Chondrocyte (in vitro differentiated cells): Measurements from ENCODE around the gene GTPBP4. TPM values are rescaled to one million over a fixed set of nuclear protein-coding genes. Genes with fewer than 3 reads are reported as not detected.

Experiments
- DNase-seq: peaks from one replicate; pipeline ENCODE4 v3.0.0; 2021; ENCODE audit warnings: mixed read lengths, low spot score
- H3K27ac Mint-ChIP-seq: one replicate; pipeline ENCODE4 v1.8.0; 2021; ENCODE audit warnings: mild to moderate bottlenecking, moderate library complexity, mixed read lengths; ENCODE audit not compliant: unreplicated experiment
- H3K27me3 Mint-ChIP-seq: 2 replicates; pipeline ENCODE4 v1.8.0; 2021; ENCODE audit warnings: low read depth, mixed read lengths
- H3K36me3 Mint-ChIP-seq: 2 replicates; pipeline ENCODE4 v1.8.0; 2021; ENCODE audit warnings: low read depth, mixed read lengths
- H3K4me1 Mint-ChIP-seq: 2 replicates; pipeline ENCODE4 v1.8.0; 2021; ENCODE audit warnings: low read depth, mild to moderate bottlenecking, mixed read lengths
- H3K4me3 Mint-ChIP-seq: one replicate; pipeline ENCODE4 v1.8.0; 2021; ENCODE audit warnings: mild to moderate bottlenecking, moderate library complexity, mixed read lengths; ENCODE audit not compliant: unreplicated experiment
- H3K9me3 Mint-ChIP-seq: 2 replicates; pipeline ENCODE4 v1.8.0; 2021; ENCODE audit warnings: low read depth, mixed read lengths
- total RNA-seq: library from RNA; stranded (reverse); gene quantifications from 3 replicates; pipeline ENCODE4 v1.2.1, GENCODE V29; 2021
- TF ChIP-seq, protein P1 (sequence below): fragments of 200-600 bp; sonication (generic); IDR thresholded peaks from 2 replicates; pipeline ENCODE4 v1.5.0; 2021; ENCODE audit warnings: antibody characterized with exemption, mild to moderate bottlenecking, moderate library complexity

The GTPBP4 gene
- total RNA-seq, 1 donor from 2014 or later, result 48.5 TPM

DNA sequence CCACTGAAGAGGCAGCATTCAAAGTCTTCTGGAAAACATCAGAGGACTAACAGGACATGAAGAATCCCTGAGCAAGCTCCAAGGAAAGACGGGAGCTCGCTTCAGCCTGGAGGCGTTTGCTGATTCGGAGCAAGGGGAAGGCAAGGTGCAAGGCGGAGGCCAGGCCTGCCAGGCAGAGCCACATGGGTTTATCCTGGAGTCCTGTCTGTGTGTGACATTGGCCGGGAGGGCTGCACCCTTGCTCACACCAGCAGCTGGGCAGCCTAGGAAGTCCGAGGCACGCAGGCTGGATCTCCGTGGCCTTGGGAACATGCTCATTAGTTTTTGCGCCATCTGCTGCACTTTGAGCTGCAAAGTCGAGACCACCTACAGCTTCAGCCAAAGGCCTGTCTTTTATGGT is 34.4 kb upstream of the GTPBP4 start:
- Mint-ChIP-seq H3K27me3 (peaks cover 16% of the 10 kb centered on the region), H3K36me3 (no peaks in the 10 kb centered on the region), H3K4me1 (no peaks in the 10 kb centered on the region), H3K9me3 (no peaks in the 10 kb centered on the region), H3K4me3 (no peak overlapping the region), H3K27ac (no peak overlapping the region)
- DNase-seq, result no peak
- TF ChIP-seq, protein P1, sequence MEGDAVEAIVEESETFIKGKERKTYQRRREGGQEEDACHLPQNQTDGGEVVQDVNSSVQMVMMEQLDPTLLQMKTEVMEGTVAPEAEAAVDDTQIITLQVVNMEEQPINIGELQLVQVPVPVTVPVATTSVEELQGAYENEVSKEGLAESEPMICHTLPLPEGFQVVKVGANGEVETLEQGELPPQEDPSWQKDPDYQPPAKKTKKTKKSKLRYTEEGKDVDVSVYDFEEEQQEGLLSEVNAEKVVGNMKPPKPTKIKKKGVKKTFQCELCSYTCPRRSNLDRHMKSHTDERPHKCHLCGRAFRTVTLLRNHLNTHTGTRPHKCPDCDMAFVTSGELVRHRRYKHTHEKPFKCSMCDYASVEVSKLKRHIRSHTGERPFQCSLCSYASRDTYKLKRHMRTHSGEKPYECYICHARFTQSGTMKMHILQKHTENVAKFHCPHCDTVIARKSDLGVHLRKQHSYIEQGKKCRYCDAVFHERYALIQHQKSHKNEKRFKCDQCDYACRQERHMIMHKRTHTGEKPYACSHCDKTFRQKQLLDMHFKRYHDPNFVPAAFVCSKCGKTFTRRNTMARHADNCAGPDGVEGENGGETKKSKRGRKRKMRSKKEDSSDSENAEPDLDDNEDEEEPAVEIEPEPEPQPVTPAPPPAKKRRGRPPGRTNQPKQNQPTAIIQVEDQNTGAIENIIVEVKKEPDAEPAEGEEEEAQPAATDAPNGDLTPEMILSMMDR, result no peak

DNA sequence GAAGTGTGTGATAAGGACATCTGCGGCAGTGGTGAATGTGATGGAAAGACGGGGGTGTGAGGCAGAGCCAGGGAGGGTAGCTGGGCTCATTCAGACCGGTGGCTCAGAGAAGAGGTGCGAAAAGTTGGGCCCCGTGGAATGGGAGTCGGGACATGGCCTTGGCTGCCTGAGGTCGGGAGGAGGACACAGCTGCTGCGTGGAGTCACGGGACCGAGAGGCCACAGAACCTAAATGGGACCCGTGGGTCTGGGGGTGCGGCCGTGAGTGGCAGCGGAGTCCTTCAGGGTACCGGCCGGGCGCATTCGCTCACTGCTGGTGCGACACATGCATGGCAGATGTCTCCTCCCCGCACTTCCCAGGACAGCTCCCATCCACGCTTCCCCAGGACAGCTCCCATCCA is 33.8 kb upstream of the GTPBP4 start:
- H3K4me1 Mint-ChIP-seq, result no peaks in the 10 kb centered on the region
- H3K27ac Mint-ChIP-seq, result no peak overlapping the region
- no peaks in the 10 kb centered on the region for H3K36me3 Mint-ChIP-seq
- DNase-seq, result no peak
- no peaks in the 10 kb centered on the region for H3K9me3 Mint-ChIP-seq
- H3K4me3 Mint-ChIP-seq, result no peak overlapping the region
- TF ChIP-seq, protein P1, result no peak
- H3K27me3 Mint-ChIP-seq, result peaks cover 16% of the 10 kb centered on the region

DNA sequence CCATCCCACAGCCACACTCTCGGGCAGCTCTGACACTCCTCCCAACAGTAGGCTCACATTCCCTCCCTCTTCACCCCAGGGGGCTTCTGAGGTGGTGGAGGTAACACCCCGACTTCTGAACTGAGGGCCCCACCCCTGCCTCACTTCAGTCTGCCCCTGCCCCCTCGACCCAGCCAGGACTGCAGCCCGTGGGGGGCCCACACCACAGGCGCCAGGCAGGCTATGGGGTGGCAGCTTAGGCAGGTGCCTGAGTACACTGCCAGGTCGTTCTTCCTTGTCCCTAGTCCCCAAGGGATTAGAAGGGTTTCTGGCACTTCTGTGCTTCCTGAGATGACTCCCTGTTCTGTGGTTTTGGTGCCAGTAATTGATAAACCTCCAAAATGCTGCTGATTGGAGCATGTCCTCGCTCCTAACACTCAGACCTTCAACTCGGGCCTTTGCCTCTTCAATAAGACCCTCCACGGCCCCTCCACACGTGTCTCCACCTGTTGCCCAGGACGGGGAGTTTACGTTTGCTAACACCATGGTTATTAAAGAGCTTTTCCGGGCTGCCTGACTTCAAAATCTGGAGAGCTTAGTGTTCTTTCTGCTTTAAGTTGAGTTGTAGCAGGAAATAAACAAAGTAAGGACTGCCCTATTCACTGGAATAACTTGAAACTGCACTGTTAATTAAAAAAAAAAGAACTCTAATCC is 33.0 kb upstream of the GTPBP4 start:
- DNase-seq, result no peak
- H3K36me3 Mint-ChIP-seq, result peaks cover 2% of the 10 kb centered on the region
- H3K27ac Mint-ChIP-seq, result no peak overlapping the region
- no peaks in the 10 kb centered on the region for H3K9me3 Mint-ChIP-seq
- H3K27me3 Mint-ChIP-seq, result peaks cover 20% of the 10 kb centered on the region
- TF ChIP-seq, protein P1, result no peak
- H3K4me3 Mint-ChIP-seq, result no peak overlapping the region
- H3K4me1 Mint-ChIP-seq, result no peaks in the 10 kb centered on the region

DNA sequence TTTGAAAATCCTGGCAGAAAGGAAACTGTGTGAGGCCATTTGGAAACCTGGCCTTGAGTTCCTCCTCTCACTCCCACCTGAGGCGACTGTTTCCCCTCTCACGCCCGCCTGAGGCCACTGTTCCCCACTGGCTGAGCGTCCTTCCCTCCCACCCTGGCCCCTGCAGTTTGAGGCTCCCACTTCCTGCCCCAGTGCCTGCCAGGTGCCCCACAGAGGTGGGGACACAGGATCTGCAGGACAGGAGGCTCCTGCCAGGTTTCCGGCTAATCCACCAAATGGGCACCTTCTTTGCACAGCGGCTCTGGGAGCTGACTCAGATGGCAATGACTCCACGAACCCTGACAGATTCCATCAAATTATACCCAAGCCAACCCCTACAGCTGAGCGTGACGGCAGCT is 32.4 kb upstream of the GTPBP4 start:
- TF ChIP-seq, protein P1, result no peak

DNA sequence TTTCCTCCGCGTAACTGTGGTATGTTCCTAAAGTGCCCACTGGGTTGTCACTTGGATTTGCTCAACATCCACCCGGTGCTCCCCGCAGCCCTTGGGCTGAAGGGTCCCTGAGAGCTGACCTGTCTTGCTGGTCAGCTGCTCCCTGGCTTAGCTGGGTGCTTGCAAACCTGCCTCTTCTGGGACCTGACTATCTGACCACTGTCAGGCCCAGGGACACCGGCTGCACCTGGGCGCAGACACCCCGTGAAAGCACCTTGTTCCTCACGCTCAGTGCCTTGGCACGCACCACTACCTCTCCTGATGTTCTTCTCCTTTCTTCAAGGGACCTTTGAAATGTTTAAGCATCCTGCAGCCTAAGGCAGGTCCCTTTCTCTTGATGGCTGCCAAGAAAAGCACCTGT is 30.1 kb upstream of the GTPBP4 start:
- no peaks in the 10 kb centered on the region for H3K9me3 Mint-ChIP-seq
- TF ChIP-seq, protein P1, result no peak
- H3K27me3 Mint-ChIP-seq, result peaks cover 17% of the 10 kb centered on the region
- DNase-seq, result no peak
- peaks cover 2% of the 10 kb centered on the region for H3K36me3 Mint-ChIP-seq
- no peak overlapping the region for H3K27ac Mint-ChIP-seq
- no peak overlapping the region for H3K4me3 Mint-ChIP-seq
- no peaks in the 10 kb centered on the region for H3K4me1 Mint-ChIP-seq

More for the DNA sequence above, 32.4 kb upstream of the GTPBP4 start:
- peaks cover 19% of the 10 kb centered on the region for H3K27me3 Mint-ChIP-seq
- H3K9me3 Mint-ChIP-seq, result no peaks in the 10 kb centered on the region
- H3K36me3 Mint-ChIP-seq, result peaks cover 2% of the 10 kb centered on the region
- DNase-seq, result no peak
- no peaks in the 10 kb centered on the region for H3K4me1 Mint-ChIP-seq
- H3K27ac Mint-ChIP-seq, result no peak overlapping the region
- H3K4me3 Mint-ChIP-seq, result no peak overlapping the region
